A549 treated with AZD9567 at 1 μM for 4 hours (cell line): Measurements from ENCODE around the gene PRPF4. TPM values are rescaled to one million over a fixed set of nuclear protein-coding genes. Genes with fewer than 3 reads are reported as not detected.

Experiments
- total RNA-seq: library from RNA; stranded (reverse); fragments of 200-300 nt; extraction: Qiagen RNA extraction; gene quantifications from 5 replicates; pipeline ENCODE4 v1.2.3, GENCODE V29; 2022; ENCODE audit not compliant: insufficient read depth

PRPF4 gene
- total RNA-seq, result 53.9 to 59.4 TPM (median 56.7 TPM) in 5 replicates

DNA sequence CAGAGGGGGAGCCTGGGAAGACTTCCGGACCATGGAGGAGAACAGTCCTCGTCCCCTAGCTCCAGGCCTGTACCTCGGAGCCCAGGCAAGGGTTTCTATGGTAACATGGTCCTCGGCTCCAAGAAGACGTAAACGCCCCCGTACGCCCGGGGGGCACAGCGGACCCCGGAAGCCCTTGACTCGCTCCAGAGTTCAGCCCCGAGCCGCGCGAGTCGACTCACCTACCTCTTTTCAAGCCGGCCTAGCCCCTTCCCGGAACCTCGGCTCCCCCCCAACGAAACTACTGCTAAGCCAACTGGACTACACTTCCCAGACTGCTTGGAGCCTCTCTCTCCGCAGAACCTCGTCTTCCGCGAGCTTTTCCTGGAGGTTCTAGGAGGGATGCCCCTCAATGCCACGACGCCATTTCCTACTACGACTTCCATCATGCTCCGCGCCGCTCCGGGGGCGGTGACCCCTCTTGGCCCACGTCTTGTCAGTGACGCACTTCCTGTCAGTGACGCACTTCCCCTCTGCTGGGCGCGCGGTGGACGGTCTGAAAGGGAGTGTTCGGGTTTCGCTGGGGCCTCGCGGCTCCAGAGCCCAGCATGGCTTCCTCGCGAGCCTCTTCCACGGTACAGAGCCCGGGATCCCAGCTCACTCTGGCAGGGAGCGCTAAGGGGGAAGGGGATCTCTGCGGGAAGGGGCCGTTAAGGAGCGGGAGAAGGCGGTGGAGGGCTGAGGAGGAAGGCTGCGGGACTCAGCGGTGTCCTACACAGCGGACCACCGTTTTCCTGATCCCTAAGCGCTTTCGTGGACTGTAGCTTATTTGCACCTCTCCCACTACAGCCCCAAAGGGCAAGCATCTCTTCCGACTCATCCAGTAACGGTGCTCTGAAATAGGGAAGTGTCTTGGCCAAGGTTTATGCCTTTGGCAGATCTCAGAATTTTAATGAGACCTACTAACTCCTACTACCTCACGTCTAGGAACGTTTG is at the start of gene PRPF4, which contains the start of gene CDC26:
TSS of gene PRPF4 (plus strand) at position 502 of the 975 bp plus-strand sequence. CDS start at position 588, 86 bp downstream.
TSS of gene CDC26 (minus strand) at position 416 of the 975 bp plus-strand sequence. CDS start 3,065 bp downstream, outside the sequence.

DNA sequence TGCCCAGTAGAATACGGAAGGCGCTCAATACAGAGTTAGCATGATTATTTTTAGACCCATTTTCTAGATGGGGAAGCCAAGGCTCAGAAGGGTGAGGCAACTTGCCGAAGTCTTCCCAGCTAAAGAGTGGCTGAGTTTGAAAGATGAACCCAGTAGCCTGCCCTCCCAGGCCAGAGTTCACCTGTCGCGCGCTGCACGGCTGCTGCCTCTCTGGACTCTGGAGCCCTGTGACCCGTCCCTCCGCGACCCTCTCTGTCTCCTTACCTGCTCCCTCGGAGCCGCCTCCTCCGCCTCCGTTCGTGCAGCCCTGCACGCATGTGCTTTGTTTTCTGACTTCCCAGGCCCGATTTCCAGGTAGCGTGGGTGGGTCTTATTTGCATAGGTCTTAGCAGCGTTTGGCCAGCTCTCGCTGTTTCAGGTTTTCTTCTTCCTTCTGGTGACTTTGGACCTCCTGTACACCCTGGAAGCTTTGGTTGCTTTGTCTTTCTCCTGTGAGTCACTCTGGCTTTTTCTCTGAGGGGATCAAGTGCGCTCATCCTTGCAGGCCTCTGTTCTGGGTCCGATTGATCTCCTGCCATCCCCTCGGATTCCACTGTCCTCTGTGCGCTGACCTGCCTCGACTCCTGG is 27.4 kb downstream of the PRPF4 start, which contains the start of gene RNF183:
TSS of gene RNF183 (minus strand) at position 585 of the 627 bp plus-strand sequence. CDS start 5,192 bp downstream, outside the sequence.

DNA sequence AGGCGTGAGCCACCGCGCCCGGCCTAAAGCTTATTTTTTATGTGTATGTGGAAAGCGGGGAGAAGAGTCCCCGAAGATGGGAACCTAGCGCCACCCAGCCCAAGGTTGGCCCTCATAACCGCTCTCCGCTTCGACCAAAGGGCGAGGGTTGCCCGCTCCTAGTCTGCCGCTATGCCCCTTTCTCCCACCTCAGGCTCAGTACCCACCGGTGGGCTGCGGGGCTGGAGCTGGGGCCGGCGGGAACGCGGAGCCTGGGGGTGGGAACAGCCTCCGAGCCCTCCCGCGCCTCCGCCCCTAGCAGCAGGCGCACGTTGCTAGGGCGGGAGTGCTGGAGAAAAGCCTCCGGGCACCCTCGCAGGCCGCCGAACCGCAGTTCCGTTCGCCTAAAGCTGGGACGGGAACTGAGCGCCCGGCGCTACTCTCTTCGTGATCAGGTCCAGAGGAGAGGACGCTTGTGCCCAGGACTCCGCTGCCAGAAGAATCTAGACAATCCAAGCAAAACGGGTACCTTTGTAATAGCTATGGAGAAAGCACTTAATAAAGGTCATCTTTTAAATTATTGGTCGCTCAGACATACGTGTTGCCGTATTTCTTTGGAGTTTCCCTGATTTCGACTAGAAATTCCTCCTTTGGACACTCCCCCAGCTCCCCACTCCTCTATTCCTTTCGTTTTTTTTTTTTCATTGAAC is 64.7 kb downstream of the PRPF4 start, which contains the start of gene WDR31:
TSS of gene WDR31 (minus strand) at position 265 of the 689 bp plus-strand sequence. CDS start 8,253 bp downstream, outside the sequence.

Other genes starting within 250 kb of the PRPF4 start
- gene ZFP37, start 218.9 kb upstream of the PRPF4 start, total RNA-seq, result 0.85 to 1.5 TPM (median 1.2 TPM) in 5 replicates
- 5.7 to 7.5 TPM (median 7.2 TPM) in 5 replicates for gene SLC31A2, start 124.7 kb upstream of the PRPF4 start, total RNA-seq
- 17.0 to 19.0 TPM (median 17.7 TPM) in 5 replicates for gene FKBP15, start 54.4 kb upstream of the PRPF4 start, total RNA-seq
- gene SLC31A1, start 54.1 kb upstream of the PRPF4 start, total RNA-seq, result 19.0 to 26.2 TPM (median 19.7 TPM) in 5 replicates
- 42.6 to 60.9 TPM (median 45.5 TPM) in 5 replicates for gene CDC26, start 86 bp upstream of the PRPF4 start, total RNA-seq
- gene RNF183, start 27.7 kb downstream of the PRPF4 start, total RNA-seq, result 0.17 to 0.21 TPM in 2 of 5 replicates, not detected in the others
- gene WDR31, start 64.6 kb downstream of the PRPF4 start, total RNA-seq, result 1.3 to 1.8 TPM (median 1.5 TPM) in 5 replicates
- gene BSPRY, start 73.9 kb downstream of the PRPF4 start, total RNA-seq, result 0.05 to 0.08 TPM (median 0.06 TPM) in 4 of 5 replicates, not detected in the other
- gene HDHD3, start 101.3 kb downstream of the PRPF4 start, total RNA-seq, result 19.4 to 25.6 TPM (median 23.0 TPM) in 5 replicates
- 15.7 to 19.1 TPM (median 18.1 TPM) in 5 replicates for gene ALAD, start 125.6 kb downstream of the PRPF4 start, total RNA-seq
- gene POLE3, start 135.0 kb downstream of the PRPF4 start, total RNA-seq, result 101 to 125 TPM (median 113 TPM) in 5 replicates
- gene C9orf43, start 135.1 kb downstream of the PRPF4 start, total RNA-seq, result 0.42 to 2.3 TPM (median 0.51 TPM) in 5 replicates
- gene RGS3, start 188.1 kb downstream of the PRPF4 start, total RNA-seq, result 11.2 to 20.5 TPM (median 17.7 TPM) in 5 replicates